ENCODE results near the gene SLC4A11.

The SLC4A11 gene

GRCh38 chr20:3270051-3270450, 31.1 kb upstream of the SLC4A11 start:
- POLR2A ChIA-PET, result no interaction called here
- H3K4me3 ChIP-seq (ENCODE audit: low read depth, low read length), result no peak overlapping the region
- DNase-seq (ENCODE audit: low read depth, low spot score), result no peak
- CTCF ChIA-PET, result interaction anchor here (1.8 kb wide), 1 partner anchor 217 kb away, joined by 4 read pairs; no protein-coding TSS in a partner anchor
- no peak for TF ChIP-seq CTCF (IDR thresholded peaks at IDR 0.05; ENCODE audit: insufficient read depth, low read length, missing control alignments)

- H3K4me3 ChIP-seq (ENCODE audit: low read depth, low read length), result no peak overlapping the region
- ChIA-PET POLR2A (no interaction called here), CTCF (interaction anchor here (0.6 to 2.6 kb wide), 4 partner anchors 10 to 43 kb away, joined by 3 to 10 read pairs (median 4); no protein-coding TSS in a partner anchor)
- DNase-seq (ENCODE audit: low read depth, low spot score), result no peak
- TF ChIP-seq CTCF (IDR thresholded peaks at IDR 0.05; ENCODE audit: insufficient read depth, low read length, missing control alignments), result no peak
Observed at GRCh38 chr20:3262566-3262965, 23.6 kb upstream of the SLC4A11 start.

GRCh38 chr20:3258429-3258828, 19.4 kb upstream of the SLC4A11 start:
- POLR2A ChIA-PET, result no interaction called here
- H3K4me3 ChIP-seq (ENCODE audit: low read depth, low read length), result no peak overlapping the region
- no peak for TF ChIP-seq CTCF (IDR thresholded peaks at IDR 0.05; ENCODE audit: insufficient read depth, low read length, missing control alignments)
- DNase-seq (ENCODE audit: low read depth, low spot score), result no peak
- CTCF ChIA-PET, result no interaction called here

GRCh38 chr20:3255728-3256127, 16.7 kb upstream of the SLC4A11 start:
- ChIA-PET POLR2A (no interaction called here), CTCF (no interaction called here)
- TF ChIP-seq CTCF (IDR thresholded peaks at IDR 0.05; ENCODE audit: insufficient read depth, low read length, missing control alignments), result no peak
- no peak for DNase-seq (ENCODE audit: low read depth, low spot score)
- no peak overlapping the region for H3K4me3 ChIP-seq (ENCODE audit: low read depth, low read length)

- no peak for TF ChIP-seq CTCF (IDR thresholded peaks at IDR 0.05; ENCODE audit: insufficient read depth, low read length, missing control alignments)
- POLR2A ChIA-PET, result no interaction called here
- CTCF ChIA-PET, result interaction anchor here (1.0 to 2.5 kb wide), 2 partner anchors 10 to 33 kb away, joined by 3 to 11 read pairs; no protein-coding TSS in a partner anchor
- DNase-seq (ENCODE audit: low read depth, low spot score), result no peak
- H3K4me3 ChIP-seq (ENCODE audit: low read depth, low read length), result no peak overlapping the region
Observed at GRCh38 chr20:3251806-3252205, 12.8 kb upstream of the SLC4A11 start.

- no peak overlapping the region for H3K4me3 ChIP-seq (ENCODE audit: low read depth, low read length)
- CTCF ChIA-PET, result interaction anchor here (0.8 to 2.5 kb wide), 5 partner anchors 10 to 31 kb away, joined by 3 to 11 read pairs (median 3); no protein-coding TSS in a partner anchor
- DNase-seq (ENCODE audit: low read depth, low spot score), result no peak
- POLR2A ChIA-PET, result no interaction called here
- peak; percentile 17 for TF ChIP-seq CTCF (IDR thresholded peaks at IDR 0.05; ENCODE audit: insufficient read depth, low read length, missing control alignments)
Observed at GRCh38 chr20:3250091-3250504, 11.1 kb upstream of the SLC4A11 start.

Data from AG04449 (cell line).